SK-N-MC (cell line): ENCODE data around the gene CTNND2.

Source experiments
- EZH2 ChIP-seq: fragments of 200-600 bp; sonication (generic); IDR thresholded peaks from one replicate; pipeline ENCODE4 v1.6.1; 2017; ENCODE audit warnings: antibody characterized with exemption
- FOXP2 ChIP-seq: optimal IDR thresholded peaks from 2 replicates; pipeline ENCODE3; 2011; ENCODE audit warnings: mild to moderate bottlenecking, moderate library complexity; ENCODE audit not compliant: insufficient read depth; ENCODE audit errors: extremely low read length, control extremely low read depth
- POLR2AphosphoS5 ChIP-seq: IDR thresholded peaks from 2 replicates; pipeline ENCODE4 v1.6.1; 2012; ENCODE audit warnings: mild to moderate bottlenecking, low read depth, low read length, borderline replicate concordance

DNA sequence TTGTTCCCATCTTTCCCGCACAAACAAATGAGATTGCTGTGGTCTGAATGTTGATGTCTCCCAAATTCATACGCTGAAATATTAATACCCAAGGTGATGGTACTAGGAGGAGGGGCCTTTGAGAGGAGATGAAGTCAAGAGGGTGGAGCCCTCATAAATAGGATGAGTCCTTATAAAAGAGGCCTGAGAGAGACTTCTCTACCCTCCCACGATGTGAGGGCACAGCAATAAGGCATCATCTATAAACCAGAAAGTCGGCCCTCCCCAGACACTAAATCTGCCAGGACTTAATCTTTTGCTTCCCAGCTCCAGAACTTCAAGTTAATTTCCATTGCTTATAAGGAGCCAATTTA lies 170.4 kb downstream of the CTNND2 start:
- TF ChIP-seq EZH2 (no peak), POLR2AphosphoS5 (no peak), FOXP2 (no peak)
